Measurements from ENCODE around the gene PML.

GRCh38 chr15:74022706-74023470 lies 28.4 kb downstream of the PML start:
- TF ChIP-seq POLR2A (IDR thresholded peaks at IDR 0.05) = no peak
- TF ChIP-seq CTCF (IDR thresholded peaks at IDR 0.05) = no peak
